Measurements from ENCODE around the gene SLIT3.

SLIT3 gene

DNA sequence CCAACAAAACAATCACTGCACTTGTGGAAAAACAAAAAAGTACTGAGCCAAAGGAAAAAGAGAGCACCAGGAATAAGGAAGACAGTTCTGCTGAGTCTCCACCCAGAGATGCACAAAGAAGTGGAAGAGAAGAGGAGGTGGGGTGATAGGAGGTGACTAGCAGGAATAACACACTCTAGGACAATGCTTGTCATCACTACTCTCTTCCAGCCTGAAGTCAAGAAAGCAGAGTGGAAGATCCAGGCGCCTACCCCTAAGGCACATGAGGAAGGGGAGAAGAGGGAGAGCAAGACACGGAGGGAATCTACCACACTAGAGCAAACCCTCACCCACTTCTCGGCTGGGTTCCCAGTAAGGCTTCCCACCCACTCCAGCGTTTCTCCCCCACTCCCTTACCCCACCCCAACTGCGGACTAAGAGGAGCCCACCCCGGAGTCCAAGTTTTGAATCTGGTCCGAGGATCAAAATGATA lies 1.7 kb downstream of the SLIT3 start:
- no peak for DNase-seq (ENCODE audit: low spot score)

DNA sequence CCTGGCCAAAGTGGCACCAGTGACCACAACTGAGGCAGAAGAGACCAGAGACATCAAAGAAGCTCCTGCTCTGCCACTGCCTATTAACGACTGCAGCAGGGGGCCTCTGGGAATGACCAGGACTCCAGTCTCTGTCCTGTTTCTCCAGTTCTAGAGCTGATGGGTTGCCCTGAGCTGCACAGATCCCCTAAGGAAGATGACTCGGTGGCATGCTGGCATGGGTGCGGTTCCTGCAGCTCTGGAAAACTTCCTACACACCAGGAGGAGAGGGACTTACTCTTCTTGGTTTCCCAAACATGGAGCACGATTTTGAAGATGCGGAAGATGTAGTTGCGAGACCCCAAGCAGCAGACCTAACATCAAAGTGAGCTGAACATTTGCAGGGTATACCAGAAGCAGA lies 2.7 kb downstream of the SLIT3 start:
- no peak for DNase-seq (ENCODE audit: low spot score)

DNA sequence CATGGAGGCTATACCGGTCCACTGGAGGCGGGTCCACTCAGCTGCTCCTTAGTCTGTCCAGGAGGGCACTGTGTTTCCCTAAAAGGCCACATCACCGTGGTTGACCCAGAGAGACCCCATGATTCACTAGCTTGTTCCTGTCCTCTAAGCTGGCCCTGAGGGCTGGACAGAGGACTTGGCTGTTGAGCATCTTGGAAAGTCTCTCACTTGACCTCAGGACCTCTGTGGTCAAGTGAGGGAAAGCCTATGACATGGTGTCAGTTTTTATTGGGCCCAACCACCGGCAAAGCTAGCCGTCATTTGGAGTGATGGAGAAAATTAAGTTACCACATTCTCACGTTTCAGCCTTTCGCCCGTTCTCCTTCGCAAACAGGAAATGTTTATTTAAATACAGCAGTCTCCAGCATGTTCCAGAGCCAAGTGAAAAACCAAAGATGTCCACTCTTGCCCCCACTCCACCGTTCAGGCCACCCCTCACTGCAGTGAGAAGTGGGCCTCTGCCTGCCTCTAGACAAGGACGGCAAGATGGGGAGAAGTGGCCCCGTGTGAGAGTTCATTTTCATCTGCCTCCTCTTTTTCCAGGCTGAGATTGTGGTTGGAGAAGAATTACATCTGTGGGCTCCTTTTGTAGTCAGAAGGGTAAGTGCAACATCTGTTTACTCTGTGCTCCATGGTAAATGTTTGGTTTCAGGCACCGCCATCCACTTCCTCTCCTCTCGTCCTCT lies 4.4 kb downstream of the SLIT3 start:
- DNase-seq (ENCODE audit: low spot score): no peak

DNA sequence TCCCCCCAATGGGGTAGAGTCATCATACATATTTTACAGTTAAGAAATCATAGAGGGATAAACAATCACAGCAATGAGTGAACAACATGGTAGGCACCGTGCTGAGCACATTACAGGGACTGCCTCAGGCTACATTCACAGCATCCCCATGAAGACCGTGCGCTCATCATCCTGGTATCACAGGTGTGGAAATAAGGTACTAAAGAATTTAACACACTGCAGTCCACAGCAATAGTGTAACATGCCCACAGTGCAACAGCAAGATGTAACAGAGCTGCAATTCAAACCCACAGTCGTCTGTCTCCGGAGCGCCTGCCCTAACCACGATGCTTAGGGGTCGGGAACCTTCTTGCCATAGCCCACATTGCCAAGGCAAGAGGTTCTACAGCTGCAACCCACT lies 5.6 kb downstream of the SLIT3 start:
- DNase-seq (ENCODE audit: low spot score): no peak

DNA sequence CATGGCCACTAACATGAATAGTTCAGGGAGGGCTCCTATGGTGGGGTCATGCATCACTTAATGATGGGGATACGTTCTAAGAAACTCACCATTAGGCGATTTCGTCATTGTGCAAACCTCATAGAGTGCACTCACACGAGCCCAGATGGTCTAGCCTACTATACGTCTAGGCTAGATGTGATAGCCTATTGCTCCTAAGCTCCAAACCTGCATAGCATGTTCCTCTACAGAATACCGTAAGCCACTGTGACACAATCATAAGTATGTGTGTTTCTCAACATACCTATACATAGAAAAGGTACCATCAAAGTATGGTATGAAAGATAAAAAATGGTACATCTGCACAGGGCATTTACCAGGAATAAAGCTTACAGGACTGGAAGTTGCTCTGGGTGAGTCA lies 6.3 kb downstream of the SLIT3 start:
- no peak for DNase-seq (ENCODE audit: low spot score)

DNA sequence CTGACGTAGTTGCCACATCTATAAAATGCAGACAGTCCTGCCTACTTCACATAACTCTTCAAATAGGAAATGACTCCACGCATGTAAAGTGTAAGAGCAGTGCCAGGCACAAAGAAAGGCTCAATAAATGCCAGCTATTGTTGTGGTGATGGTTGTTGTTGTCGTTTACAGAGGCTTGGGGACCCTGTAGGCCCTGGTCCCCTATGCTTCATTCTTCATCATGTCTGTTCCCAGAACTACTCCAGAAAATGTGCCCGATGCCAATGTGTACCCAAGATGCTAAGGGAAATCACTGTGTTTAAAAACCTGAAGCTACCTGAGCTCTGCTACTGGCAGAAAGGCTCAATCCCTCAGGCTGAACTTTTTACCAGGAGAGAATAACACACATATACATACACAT lies 9.1 kb downstream of the SLIT3 start:
- DNase-seq (ENCODE audit: low spot score): no peak

DNA sequence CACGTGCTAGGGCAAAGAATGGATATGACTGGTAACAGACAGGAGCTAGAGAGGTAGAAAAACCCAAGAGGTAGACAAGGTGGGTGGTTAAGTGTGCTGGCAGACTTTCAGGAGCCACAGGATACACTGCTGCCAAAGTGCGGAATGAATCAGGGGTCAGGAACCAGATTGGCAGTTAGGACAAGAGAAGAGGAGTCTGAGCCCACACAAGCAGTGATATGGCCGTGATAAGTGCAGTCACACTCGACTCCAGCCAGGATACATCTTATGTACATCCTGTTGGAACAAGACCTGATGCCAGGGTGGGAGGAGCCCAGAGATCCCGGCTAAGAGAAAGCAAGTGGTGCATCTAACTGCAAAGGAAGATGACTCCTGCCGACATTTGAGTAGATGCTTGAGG lies 10.0 kb downstream of the SLIT3 start:
- DNase-seq (ENCODE audit: low spot score): no peak

DNA sequence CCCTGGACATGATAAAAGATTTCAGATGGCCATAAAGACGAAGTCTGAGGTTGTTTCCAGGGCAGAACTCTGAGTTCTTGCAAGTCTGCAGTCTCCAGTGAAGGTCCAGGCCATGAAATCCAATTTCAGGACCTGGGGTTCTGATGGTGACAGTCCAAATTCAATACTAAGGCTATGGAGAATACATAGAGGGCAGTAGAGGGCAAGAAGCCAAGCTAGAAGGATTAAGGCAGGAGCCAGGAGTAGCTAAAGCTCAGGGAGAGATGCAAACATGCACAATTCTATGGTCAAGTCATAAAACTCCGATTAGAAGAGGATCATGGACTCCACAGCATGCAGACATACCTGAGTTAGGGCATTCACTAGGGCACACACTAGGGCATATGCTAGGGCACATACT lies 11.4 kb downstream of the SLIT3 start:
- no peak for DNase-seq (ENCODE audit: low spot score)

DNA sequence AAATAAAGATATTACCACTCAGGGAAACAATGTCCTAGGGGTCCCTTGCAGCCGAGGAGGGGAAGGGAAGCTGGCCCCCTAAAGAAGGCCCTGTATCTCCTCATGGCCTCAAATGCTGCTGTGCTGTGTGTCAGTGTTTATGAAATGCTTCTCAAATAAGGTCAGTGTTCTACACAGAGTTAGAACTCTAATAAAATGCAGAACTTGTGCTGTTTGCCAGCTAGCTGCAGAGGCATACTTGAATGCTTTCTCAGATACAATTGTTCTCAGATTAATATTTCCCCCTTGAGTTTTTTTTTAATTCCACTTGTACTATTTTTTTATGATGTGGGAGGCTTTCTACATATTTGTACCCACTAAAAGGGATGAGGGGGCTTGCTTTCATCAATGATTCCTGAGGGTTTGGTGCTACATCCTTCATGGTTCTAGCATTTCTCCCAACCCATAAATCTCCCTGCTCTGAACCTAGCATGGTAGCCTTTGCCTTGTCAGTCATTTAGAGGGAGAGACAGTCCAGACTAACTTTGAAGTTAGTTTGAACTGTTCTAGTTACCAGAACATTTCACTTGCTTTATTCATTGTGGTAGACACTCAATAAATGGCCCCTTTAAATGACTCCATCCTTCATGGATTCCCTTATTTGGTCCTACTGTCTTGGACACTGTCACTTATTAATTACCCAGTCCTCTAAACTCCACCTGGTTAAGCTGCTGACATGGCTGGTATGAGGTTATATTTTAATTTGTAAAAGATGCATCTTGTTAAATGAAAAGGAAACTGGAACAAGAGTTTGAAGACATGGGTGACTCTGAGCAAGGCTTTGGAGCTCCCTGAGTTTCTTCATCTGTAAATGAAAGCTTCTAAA lies 12.6 kb downstream of the SLIT3 start:
- DNase-seq (ENCODE audit: low spot score): no peak

DNA sequence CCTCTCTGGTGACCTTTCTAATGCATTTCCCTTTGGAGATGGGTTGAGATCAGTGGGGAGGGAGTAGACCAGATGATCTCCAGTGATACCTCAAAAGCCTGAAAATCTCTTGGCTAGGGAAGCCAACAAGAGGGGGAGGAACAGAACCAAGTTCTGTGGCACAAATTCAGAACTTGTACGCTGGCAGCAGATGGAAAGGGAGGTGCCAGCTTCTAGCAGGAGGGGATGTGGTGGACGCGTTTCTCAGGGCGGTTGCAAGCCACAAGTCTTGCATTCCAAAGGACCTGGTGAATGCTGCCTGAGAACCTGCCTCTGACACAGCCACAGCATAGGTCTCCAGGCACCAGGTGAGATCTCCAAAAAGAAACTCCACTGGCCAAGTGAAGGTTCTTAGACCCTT lies 13.4 kb downstream of the SLIT3 start:
- no peak for DNase-seq (ENCODE audit: low spot score)

DNA sequence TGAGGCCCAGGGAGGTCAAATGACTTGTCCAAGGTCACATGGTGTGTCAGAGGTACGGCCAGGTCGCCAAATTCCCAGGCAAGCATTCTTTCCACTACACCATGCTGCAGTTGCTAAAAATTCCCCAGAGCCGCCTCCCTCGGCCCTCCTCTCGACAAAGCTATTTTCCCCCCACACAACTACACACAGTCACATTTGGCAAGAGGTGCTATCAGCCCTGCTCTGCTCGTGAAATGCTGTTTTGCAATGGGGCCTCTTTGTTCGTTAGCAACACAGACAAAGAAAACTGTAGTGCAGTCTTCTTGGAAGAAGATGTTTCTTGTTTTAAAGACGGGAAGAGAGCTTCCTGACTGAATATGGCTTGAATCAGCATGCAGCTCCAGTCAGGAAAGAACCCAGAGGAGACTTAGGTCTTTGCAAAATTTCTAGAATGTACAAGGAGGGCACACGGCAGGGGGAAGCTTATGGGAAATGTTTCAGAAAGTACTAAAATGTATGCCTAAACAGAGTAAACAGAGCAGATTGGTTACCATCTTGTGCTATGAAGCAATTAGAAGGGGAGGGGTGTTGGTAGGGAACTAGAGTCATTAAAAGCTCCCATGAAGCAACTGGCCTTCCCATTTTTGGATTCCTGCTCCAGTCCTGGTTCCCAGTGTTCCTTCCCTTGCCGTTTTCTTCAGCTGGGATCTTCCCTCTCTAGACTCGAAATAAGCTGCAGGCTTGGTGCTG lies 14.2 kb downstream of the SLIT3 start:
- no peak for DNase-seq (ENCODE audit: low spot score)

DNA sequence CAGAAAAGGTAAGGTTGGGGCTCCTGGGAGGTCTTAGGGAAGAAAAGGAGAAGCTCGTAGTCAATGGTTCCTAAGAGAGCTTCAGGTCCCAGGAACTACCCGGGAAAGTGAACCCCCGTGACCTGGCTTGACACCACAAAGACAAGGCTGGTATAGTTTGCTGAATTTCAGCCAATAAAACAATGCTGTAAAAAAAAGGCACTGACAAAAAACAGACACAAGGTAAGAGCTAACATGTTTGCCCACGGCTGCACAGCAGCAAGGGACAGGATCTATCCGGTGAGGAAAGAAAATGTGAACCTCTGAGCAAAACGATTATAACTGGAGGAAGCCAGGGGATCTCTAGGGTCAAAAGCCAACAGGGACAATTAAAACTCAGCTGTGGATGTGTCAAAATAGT lies 17.1 kb downstream of the SLIT3 start:
- DNase-seq (ENCODE audit: low spot score): no peak

DNA sequence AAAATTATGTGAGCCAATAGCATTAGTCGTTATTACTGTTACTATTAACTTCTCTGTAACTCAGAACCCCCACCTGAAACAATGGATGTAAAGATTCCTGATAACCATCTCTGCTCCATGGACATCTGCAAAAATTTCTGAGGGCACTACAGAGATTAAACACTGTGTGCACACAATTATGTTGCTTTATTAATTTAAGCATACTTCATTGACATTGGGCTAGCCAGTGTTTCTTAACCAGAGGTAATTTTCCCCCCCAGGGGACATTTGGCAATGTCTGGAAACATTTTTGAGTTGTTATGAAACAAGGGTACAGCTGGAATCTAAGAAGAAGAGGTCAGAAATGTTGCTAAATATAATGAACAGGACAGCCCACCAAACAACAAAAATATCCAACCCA lies 19.3 kb downstream of the SLIT3 start:
- DNase-seq (ENCODE audit: low spot score): no peak

DNA sequence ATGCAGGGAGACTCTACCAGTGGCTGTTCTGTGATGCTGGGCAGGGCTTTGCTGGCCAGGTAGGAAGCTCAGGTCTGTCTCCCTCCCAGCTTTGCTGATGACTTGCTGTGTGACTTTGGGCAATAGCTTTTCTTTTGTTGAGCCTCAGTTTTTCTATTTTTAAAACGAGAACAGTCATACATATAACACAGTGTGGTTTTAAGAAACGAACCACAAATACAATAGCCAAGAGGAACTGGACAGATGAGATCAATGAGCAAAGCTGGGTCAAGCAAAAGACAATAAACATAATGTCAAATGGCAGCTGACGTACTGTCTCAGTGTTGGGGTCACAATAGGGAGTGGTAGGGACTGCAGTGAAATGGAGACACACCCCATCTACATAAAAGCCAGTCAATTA lies 20.2 kb downstream of the SLIT3 start:
- DNase-seq (ENCODE audit: low spot score): no peak

DNA sequence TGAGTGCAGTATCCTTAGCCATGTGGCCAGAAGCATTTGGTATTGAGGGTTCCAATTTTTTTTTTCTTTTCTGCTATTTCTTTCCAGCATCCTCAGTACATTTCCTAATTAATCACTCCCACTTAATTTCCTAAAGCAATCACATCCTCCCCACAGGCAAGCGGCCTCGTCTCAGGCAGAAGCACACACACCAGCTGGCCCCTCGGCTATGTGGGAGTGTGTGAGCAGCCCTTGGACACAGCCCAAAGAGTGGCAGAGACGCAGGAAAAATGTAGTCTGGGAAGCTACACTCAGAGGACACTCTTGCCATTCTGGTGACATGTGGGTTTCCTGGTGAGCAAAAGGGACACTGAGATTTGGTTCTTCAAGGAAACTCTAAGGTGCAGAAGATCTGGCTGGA lies 20.7 kb downstream of the SLIT3 start:
- DNase-seq (ENCODE audit: low spot score): no peak

DNA sequence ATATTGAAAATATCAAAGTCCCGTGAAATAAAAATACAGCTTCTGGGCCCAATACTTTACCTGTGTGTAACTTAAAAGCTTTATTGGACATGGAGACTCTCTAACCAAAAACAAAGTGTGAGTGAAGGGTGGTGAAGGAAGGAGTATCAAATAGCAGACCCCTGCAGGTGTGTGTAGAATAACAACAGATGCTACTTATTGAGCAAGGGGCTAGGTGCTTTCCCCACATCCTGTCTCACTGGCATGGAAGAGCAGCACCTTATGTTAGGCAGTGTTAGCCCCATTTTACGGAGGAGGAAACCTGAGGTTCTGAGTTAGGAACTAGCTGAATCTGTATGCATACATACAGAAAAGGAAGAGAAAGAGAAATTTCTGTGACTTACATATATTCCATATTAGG lies 21.8 kb downstream of the SLIT3 start:
- no peak for DNase-seq (ENCODE audit: low spot score)

DNA sequence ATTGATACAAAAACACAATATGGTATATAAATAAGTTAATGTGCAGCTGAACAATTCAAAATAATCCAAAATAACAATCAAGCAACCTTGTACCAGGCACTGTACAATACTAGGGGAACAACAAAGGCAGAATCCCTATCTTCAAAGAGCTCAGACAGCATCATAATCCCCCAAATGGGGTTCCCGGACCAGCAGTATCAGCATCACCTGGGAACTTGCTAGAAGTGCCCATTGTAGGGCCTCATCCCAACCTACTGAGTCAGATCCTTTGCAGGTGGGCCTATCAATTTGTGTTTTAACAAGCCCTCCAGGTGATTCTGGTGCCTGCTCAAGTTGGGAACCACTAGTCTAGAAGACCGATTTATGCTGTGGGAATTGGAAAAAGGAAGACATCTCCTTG lies 27.1 kb downstream of the SLIT3 start:
- no peak for DNase-seq (ENCODE audit: low spot score)

DNA sequence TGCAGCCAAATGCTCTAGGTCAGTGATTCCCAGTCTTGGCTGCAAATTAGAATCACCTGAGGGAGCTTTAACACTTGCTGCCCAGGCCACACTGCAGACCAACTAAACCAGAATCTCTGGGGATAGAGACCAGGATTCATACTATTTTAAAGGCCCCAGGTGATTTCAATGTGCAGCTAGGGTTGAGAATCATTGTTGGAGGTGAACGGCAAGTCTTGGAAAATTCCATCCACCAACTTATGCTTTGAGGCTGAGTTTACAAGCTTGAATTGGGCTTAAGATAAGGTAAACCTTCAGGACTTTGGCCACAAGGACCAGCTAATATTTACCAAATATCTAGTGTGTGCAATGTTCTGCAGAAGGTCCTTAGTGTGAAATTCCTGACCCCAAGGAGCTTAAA lies 27.5 kb downstream of the SLIT3 start:
- DNase-seq (ENCODE audit: low spot score): no peak

DNA sequence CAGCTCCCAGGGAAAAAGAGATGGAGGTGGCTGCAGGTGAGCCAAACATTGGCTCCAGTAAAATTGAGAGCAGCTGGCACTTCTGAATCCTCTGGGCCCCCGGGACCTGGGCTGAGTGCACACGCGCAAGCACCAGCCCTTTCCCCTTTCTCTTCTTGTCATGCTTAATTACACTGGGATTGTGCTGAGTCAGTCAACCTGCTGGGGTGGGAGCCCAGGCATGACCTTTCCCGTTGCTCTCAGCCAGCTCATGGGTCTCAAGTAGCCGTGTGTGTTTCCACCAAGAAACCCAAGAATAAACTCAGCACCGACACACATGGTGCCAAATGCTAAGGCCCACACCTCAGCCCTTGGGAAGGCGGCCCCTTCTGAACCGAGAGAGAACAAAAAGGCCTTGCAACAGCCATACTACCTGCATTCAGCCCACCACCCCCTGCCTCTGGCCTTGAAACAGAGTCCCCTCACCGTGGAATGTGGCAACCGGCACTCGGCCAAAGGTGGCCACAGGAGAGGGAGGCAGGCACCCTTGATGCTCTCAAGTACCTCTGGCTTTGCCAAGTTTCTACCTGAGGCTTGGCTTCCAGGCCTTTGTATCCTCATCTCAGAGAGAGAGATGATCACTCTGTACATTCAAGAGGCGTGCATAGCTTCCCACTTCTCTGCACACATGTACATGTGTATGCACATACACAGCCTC lies 28.1 kb downstream of the SLIT3 start:
- DNase-seq (ENCODE audit: low spot score): no peak

DNA sequence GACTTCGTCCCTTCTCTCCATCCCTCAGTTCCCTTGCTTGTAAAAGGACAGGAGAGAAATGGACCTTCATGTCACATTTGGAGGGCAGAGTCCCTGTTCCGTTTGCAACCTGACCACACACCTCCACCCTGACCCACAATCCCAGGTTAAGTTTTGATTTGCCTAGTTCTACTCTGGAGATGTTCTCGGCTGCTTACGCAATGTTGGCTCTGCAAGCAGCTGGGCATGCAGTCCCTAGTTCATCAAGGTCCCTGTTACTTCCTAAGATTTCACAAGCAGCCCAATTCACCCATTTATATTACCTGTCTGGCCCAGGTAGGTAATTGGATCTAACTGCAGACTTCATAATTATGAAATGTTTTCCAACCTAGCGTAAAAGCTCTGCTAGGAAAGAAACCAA lies 28.8 kb downstream of the SLIT3 start:
- DNase-seq (ENCODE audit: low spot score): no peak

DNA sequence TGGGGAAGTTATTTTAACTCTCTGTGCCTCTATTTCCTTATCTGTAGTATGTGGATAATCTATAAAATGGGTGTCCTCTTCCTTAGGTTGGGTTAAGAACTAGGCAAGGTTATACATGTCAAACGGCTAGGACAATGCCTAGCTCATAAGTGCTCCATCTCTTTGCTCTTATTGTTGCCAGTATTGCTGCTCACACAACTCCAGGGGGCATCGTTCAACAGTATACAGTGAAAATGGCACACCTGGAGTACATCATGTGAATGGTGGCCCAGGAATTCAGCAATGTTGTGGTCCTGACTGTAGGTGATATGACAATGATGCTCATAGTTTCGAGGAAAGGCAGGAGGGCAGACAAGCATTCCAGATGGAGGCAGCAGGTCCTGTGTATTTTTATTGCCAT lies 30.1 kb downstream of the SLIT3 start:
- DNase-seq (ENCODE audit: low spot score): no peak

DNA sequence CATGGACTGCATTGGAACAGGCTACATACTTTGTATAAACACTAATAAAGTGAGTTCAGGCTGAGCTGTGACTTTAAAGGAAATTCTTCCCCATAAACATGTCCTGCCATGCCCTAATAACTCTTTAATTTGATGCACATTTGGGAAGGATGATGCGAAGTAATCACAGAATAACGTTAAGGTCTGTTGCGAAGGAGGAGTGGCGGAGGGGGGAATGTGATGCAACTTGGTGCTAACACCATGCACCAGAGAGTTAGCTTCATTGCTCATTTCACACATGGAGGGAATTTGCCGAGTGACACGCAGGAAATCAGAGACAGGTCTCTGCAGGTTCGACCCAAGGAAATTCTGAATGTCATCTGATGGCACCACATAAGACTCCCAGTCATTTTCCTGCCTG lies 32.9 kb downstream of the SLIT3 start:
- no peak for DNase-seq (ENCODE audit: low spot score)

Data from hematopoietic multipotent progenitor cell treated with erythropoietin and hydrocortisone succinate and interleukin-3 and kit ligand, for 17 days (in vitro differentiated cells).